GM23338 (cell line): ENCODE results near the gene S100PBP. TPM values are rescaled to one million over a fixed set of nuclear protein-coding genes. Genes with fewer than 3 reads are reported as not detected.

Experiments
- ATAC-seq: fragments of 200-7000 bp; cut with Tn5 transposase; 3 replicates; pipeline ENCODE4 v1.9.1; 2020
- DNase-seq: peaks from one replicate; pipeline ENCODE4 v3.0.0-alpha.2; 2015; ENCODE audit warnings: low spot score
- H2AFZ ChIP-seq: fragments of 200-600 bp; sonication (generic); 2 replicates; pipeline ENCODE4 v1.8.0; 2016; ENCODE audit warnings: antibody characterized with exemption, mild to moderate bottlenecking, moderate library complexity
- H3F3A ChIP-seq: fragments of 200-600 bp; sonication (generic); replicated peaks from 2 replicates; pipeline ENCODE4 v1.8.0; 2017; ENCODE audit warnings: antibody characterized with exemption, mixed run types, low read depth
- H3K27ac ChIP-seq: fragments of 200-600 bp; sonication (generic); 2 replicates; pipeline ENCODE4 v1.6.1; 2016; ENCODE audit warnings: low read depth
- H3K27me3 ChIP-seq: fragments of 200-600 bp; sonication (generic); 2 replicates; pipeline ENCODE4 v1.8.0; 2016; ENCODE audit warnings: mild to moderate bottlenecking, mixed run types, moderate library complexity; ENCODE audit not compliant: insufficient read depth
- H3K36me3 ChIP-seq: fragments of 200-600 bp; sonication (generic); 2 replicates; pipeline ENCODE4 v1.8.0; 2016; ENCODE audit warnings: mild to moderate bottlenecking; ENCODE audit not compliant: insufficient read depth
- H3K4me1 ChIP-seq: fragments of 200-600 bp; sonication (generic); 2 replicates; pipeline ENCODE4 v1.8.0; 2016; ENCODE audit warnings: mild to moderate bottlenecking, moderate library complexity; ENCODE audit not compliant: insufficient read depth
- H3K4me2 ChIP-seq: fragments of 200-600 bp; sonication (generic); 2 replicates; pipeline ENCODE4 v1.7.1; 2017; ENCODE audit warnings: mixed run types
- H3K4me3 ChIP-seq: fragments of 200-600 bp; sonication (generic); 2 replicates; pipeline ENCODE4 v1.6.1; 2016; ENCODE audit warnings: mixed run types
- H3K79me2 ChIP-seq: fragments of 200-600 bp; sonication (generic); replicated peaks from 2 replicates; pipeline ENCODE4 v1.8.0; 2017; ENCODE audit warnings: mild to moderate bottlenecking; ENCODE audit not compliant: insufficient read depth
- H3K9me2 ChIP-seq: fragments of 200-600 bp; sonication (generic); 2 replicates; pipeline ENCODE4 v1.8.0; 2017; ENCODE audit not compliant: insufficient read depth
- H4K20me1 ChIP-seq: fragments of 200-600 bp; sonication (generic); replicated peaks from 2 replicates; pipeline ENCODE4 v1.8.0; 2017; ENCODE audit warnings: mild to moderate bottlenecking; ENCODE audit not compliant: insufficient read depth
- H3K27ac Mint-ChIP-seq: 2 replicates; pipeline ENCODE4 v1.8.0; 2020; ENCODE audit warnings: inconsistent platforms, mild to moderate bottlenecking, moderate library complexity, mixed read lengths
- H3K27me3 Mint-ChIP-seq: 3 replicates; pipeline ENCODE4 v1.8.0; 2022; ENCODE audit warnings: low read depth, mild to moderate bottlenecking, moderate library complexity, mixed read lengths, inconsistent platforms; ENCODE audit not compliant: insufficient read depth, poor library complexity
- H3K36me3 Mint-ChIP-seq: 3 replicates; pipeline ENCODE4 v1.8.0; 2021; ENCODE audit warnings: low read depth, mild to moderate bottlenecking, inconsistent platforms, moderate library complexity, mixed read lengths
- H3K4me1 Mint-ChIP-seq: 3 replicates; pipeline ENCODE4 v1.8.0; 2020; ENCODE audit warnings: mild to moderate bottlenecking, inconsistent platforms, mixed read lengths
- H3K4me3 Mint-ChIP-seq: 3 replicates; pipeline ENCODE4 v1.8.0; 2021; ENCODE audit warnings: moderate library complexity, mild to moderate bottlenecking, inconsistent platforms, mixed read lengths
- H3K9me3 Mint-ChIP-seq: 3 replicates; pipeline ENCODE4 v1.8.0; 2020; ENCODE audit warnings: moderate library complexity, mild to moderate bottlenecking, inconsistent platforms, mixed read lengths
- CREB1 ChIP-seq: fragments of 250-450 bp; sonication (Bioruptor Pico); IDR thresholded peaks from 2 replicates; pipeline ENCODE4 v1.5.0; 2020; ENCODE audit warnings: low read depth, mild to moderate bottlenecking, moderate library complexity
- CTCF ChIP-seq, 2 experiments: fragments of 200-600 bp in 1 of 2; sonication (generic) in 1 of 2; conservative IDR thresholded peaks; 2 replicates each; pipeline versions ENCODE4 v1.5.1 to v1.6.1; 2016 to 2017; ENCODE audit warnings: antibody characterized with exemption in 2 of 2, low read depth in 2 of 2, mild to moderate bottlenecking in 2 of 2, moderate library complexity in 1 of 2
- ETS1 ChIP-seq: IDR thresholded peaks from 2 replicates; pipeline ENCODE4 v1.6.1; 2016; ENCODE audit warnings: antibody characterized with exemption
- EZH2 ChIP-seq: fragments of 200-600 bp; sonication (generic); IDR thresholded peaks from one replicate; pipeline ENCODE4 v1.8.0; 2017; ENCODE audit warnings: antibody characterized with exemption, mild to moderate bottlenecking, low read depth; ENCODE audit not compliant: unreplicated experiment
- EZH2phosphoT487 ChIP-seq: fragments of 200-600 bp; sonication (generic); IDR thresholded peaks from one replicate; pipeline ENCODE4 v1.8.1; 2018; ENCODE audit warnings: antibody characterized with exemption; ENCODE audit not compliant: unreplicated experiment
- JUNB ChIP-seq: IDR thresholded peaks from one replicate; pipeline ENCODE4 v1.6.1; 2016; ENCODE audit warnings: antibody characterized with exemption; ENCODE audit not compliant: unreplicated experiment
- NANOG ChIP-seq: IDR thresholded peaks from 2 replicates; pipeline ENCODE4 v1.6.1; 2016; ENCODE audit warnings: antibody characterized with exemption, borderline replicate concordance
- POLR2AphosphoS5 ChIP-seq: IDR thresholded peaks from 2 replicates; pipeline ENCODE4 v1.6.1; 2016; ENCODE audit warnings: antibody characterized with exemption, low read depth
- STAT1 ChIP-seq: IDR thresholded peaks from one replicate; pipeline ENCODE4 v1.6.1; 2016; ENCODE audit warnings: antibody characterized with exemption; ENCODE audit not compliant: unreplicated experiment
- ZNF114 ChIP-seq: fragments of 250-450 bp; sonication (Bioruptor Pico); IDR thresholded peaks from 2 replicates; pipeline ENCODE4 v1.5.0; 2020; ENCODE audit warnings: mild to moderate bottlenecking, moderate library complexity
- ZNF331 ChIP-seq: fragments of 250-450 bp; sonication (Bioruptor Pico); IDR thresholded peaks from 2 replicates; pipeline ENCODE4 v1.5.0; 2020; ENCODE audit warnings: low read depth, mild to moderate bottlenecking, moderate library complexity
- polyA plus RNA-seq: library from polyadenylated mRNA; unstranded; fragments of >200 nt; fragmentation: Nextera tagmentation; extraction: Ambion mirVana; gene quantifications from 2 replicates; pipeline ENCODE4 v1.2.1, GENCODE V29; 2016
- total RNA-seq: library from RNA; depleted of rRNA; stranded (reverse); fragments of >200 nt; shearing (Covaris generic); gene quantifications from 2 replicates; pipeline ENCODE4 v1.2.3, GENCODE V29; 2014
- TF ChIP-seq, protein P1 (sequence below): fragments of 250-450 bp; sonication (Bioruptor Pico); IDR thresholded peaks from 2 replicates; pipeline ENCODE4 v1.5.0; 2020; ENCODE audit warnings: mild to moderate bottlenecking, moderate library complexity
- TF ChIP-seq, protein P2 (sequence below): IDR thresholded peaks from one replicate; pipeline ENCODE4 v1.6.1; 2018; ENCODE audit warnings: antibody characterized with exemption; ENCODE audit not compliant: unreplicated experiment

Gene S100PBP
- total and polyA plus RNA-seq, 2 experiments from 2014 or later, result 30.6 to 65.2 TPM

DNA sequence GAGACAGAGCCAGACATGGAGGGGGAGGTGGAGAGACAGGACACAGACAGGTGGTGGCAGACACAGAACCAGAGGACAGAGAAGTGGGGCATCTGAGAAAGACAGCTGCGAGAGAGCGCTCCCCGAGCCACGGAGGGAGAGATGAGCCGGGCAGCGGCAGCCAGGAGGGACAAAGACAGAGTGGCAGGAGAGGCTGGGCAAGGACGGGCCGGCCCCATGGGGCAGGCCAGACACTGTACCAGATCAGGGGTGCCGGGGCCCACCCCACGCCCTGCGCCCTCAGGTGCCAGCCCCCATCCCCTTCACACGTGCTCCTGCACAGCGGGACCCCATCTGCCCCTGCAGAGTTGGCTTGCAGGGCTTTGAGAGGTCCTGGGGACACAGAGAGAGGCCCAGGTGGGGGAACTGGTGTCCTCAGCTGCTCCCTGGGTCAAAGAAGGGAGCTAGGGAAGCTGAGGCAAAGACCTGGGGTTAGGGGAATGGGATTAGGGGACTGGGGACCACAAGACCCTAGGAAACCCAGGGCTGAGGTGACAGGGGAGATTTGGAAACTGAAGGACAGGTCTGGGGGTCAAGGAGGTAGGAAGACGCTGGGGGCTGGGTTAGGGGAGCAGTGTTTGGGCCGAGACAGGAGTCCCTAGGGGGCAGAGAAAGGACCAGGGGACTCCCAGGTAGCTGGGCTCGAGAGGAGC is 52.6 kb downstream of the S100PBP start:
- no peaks in the 10 kb centered on the region for H3K36me3 ChIP-seq
- peaks cover 38% of the 10 kb centered on the region for H3K27me3 ChIP-seq
- no peak overlapping the region for H3K27ac ChIP-seq
- H4K20me1 ChIP-seq, result no peaks in the 10 kb centered on the region
- Mint-ChIP-seq H3K9me3 (no peaks in the 10 kb centered on the region; the same call in 2 of the 3 replicates), H3K4me1 (peaks cover 26% of the 10 kb centered on the region), H3K4me3 (peak overlapping the region; percentile 74), H3K27me3 (peaks cover 28% of the 10 kb centered on the region), H3K27ac (no peak overlapping the region), H3K36me3 (no peaks in the 10 kb centered on the region; the same call in 2 of the 3 replicates)
- peaks cover 9% of the 10 kb centered on the region; the same call in 1 of the 2 replicates for H3F3A ChIP-seq
- H3K4me1 ChIP-seq, result peaks cover 19% of the 10 kb centered on the region; the same call in 1 of the 2 replicates
- peak; percentile 20 for ATAC-seq
- H3K4me3 ChIP-seq, result peak overlapping the region; percentile 55
- peak overlapping the region; percentile 84 for H3K4me2 ChIP-seq
- no peak for DNase-seq
- H3K9me2 ChIP-seq, result no peaks in the 10 kb centered on the region
- no peaks in the 10 kb centered on the region for H3K79me2 ChIP-seq
- TF ChIP-seq EZH2phosphoT487 (no peak), CREB1 (CRISPR knock-in tag) (no peak), ETS1 (no peak), CTCF (conservative IDR thresholded peaks at IDR 0.05; ENCODE audit: low read depth in 2 of 2) (no peak), ZNF331 (no peak), EZH2 (no peak), POLR2AphosphoS5 (no peak), STAT1 (no peak), JUNB (no peak), NANOG (no peak), ZNF114 (no peak)
- TF ChIP-seq, protein P1, sequence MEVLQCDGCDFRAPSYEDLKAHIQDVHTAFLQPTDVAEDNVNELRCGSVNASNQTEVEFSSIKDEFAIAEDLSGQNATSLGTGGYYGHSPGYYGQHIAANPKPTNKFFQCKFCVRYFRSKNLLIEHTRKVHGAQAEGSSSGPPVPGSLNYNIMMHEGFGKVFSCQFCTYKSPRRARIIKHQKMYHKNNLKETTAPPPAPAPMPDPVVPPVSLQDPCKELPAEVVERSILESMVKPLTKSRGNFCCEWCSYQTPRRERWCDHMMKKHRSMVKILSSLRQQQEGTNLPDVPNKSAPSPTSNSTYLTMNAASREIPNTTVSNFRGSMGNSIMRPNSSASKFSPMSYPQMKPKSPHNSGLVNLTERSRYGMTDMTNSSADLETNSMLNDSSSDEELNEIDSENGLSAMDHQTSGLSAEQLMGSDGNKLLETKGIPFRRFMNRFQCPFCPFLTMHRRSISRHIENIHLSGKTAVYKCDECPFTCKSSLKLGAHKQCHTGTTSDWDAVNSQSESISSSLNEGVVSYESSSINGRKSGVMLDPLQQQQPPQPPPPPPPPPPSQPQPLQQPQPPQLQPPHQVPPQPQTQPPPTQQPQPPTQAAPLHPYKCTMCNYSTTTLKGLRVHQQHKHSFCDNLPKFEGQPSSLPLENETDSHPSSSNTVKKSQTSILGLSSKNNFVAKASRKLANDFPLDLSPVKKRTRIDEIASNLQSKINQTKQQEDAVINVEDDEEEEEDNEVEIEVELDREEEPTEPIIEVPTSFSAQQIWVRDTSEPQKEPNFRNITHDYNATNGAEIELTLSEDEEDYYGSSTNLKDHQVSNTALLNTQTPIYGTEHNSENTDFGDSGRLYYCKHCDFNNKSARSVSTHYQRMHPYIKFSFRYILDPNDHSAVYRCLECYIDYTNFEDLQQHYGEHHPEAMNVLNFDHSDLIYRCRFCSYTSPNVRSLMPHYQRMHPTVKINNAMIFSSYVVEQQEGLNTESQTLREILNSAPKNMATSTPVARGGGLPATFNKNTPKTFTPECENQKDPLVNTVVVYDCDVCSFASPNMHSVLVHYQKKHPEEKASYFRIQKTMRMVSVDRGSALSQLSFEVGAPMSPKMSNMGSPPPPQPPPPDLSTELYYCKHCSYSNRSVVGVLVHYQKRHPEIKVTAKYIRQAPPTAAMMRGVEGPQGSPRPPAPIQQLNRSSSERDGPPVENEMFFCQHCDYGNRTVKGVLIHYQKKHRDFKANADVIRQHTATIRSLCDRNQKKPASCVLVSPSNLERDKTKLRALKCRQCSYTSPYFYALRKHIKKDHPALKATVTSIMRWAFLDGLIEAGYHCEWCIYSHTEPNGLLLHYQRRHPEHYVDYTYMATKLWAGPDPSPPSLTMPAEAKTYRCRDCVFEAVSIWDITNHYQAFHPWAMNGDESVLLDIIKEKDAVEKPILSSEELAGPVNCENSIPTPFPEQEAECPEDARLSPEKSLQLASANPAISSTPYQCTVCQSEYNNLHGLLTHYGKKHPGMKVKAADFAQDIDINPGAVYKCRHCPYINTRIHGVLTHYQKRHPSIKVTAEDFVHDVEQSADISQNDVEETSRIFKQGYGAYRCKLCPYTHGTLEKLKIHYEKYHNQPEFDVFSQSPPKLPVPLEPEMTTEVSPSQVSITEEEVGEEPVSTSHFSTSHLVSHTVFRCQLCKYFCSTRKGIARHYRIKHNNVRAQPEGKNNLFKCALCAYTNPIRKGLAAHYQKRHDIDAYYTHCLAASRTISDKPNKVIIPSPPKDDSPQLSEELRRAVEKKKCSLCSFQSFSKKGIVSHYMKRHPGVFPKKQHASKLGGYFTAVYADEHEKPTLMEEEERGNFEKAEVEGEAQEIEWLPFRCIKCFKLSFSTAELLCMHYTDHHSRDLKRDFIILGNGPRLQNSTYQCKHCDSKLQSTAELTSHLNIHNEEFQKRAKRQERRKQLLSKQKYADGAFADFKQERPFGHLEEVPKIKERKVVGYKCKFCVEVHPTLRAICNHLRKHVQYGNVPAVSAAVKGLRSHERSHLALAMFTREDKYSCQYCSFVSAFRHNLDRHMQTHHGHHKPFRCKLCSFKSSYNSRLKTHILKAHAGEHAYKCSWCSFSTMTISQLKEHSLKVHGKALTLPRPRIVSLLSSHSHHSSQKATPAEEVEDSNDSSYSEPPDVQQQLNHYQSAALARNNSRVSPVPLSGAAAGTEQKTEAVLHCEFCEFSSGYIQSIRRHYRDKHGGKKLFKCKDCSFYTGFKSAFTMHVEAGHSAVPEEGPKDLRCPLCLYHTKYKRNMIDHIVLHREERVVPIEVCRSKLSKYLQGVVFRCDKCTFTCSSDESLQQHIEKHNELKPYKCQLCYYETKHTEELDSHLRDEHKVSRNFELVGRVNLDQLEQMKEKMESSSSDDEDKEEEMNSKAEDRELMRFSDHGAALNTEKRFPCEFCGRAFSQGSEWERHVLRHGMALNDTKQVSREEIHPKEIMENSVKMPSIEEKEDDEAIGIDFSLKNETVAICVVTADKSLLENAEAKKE (CRISPR knock-in tag), result no peak
- TF ChIP-seq, protein P2, sequence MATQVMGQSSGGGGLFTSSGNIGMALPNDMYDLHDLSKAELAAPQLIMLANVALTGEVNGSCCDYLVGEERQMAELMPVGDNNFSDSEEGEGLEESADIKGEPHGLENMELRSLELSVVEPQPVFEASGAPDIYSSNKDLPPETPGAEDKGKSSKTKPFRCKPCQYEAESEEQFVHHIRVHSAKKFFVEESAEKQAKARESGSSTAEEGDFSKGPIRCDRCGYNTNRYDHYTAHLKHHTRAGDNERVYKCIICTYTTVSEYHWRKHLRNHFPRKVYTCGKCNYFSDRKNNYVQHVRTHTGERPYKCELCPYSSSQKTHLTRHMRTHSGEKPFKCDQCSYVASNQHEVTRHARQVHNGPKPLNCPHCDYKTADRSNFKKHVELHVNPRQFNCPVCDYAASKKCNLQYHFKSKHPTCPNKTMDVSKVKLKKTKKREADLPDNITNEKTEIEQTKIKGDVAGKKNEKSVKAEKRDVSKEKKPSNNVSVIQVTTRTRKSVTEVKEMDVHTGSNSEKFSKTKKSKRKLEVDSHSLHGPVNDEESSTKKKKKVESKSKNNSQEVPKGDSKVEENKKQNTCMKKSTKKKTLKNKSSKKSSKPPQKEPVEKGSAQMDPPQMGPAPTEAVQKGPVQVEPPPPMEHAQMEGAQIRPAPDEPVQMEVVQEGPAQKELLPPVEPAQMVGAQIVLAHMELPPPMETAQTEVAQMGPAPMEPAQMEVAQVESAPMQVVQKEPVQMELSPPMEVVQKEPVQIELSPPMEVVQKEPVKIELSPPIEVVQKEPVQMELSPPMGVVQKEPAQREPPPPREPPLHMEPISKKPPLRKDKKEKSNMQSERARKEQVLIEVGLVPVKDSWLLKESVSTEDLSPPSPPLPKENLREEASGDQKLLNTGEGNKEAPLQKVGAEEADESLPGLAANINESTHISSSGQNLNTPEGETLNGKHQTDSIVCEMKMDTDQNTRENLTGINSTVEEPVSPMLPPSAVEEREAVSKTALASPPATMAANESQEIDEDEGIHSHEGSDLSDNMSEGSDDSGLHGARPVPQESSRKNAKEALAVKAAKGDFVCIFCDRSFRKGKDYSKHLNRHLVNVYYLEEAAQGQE, result no peak
- H2AFZ ChIP-seq, result no peak overlapping the region
